Liver (tissue), 3 donors: ENCODE measurements around the gene COG2.

Source experiments
- GABPA ChIP-seq, 2 donors: IDR thresholded peaks in 1 of 2; conservative IDR thresholded peaks in 1 of 2; 2 replicates each; pipeline ENCODE4 v1.6.1; 2016; ENCODE audit warnings: antibody characterized with exemption in 2 of 2, mild to moderate bottlenecking in 1 of 2, moderate library complexity in 1 of 2
- RAD21 ChIP-seq, 2 donors: IDR thresholded peaks; 2 replicates each; pipeline ENCODE4 v1.6.1; 2016; ENCODE audit warnings: antibody characterized with exemption in 2 of 2, mild to moderate bottlenecking in 2 of 2
- SP1 ChIP-seq: IDR thresholded peaks from 2 replicates; pipeline ENCODE4 v1.6.1; 2018; ENCODE audit warnings: antibody characterized with exemption, mild to moderate bottlenecking
- TAF1 ChIP-seq: conservative IDR thresholded peaks from 2 replicates; pipeline ENCODE4 v1.6.1; 2016; ENCODE audit warnings: antibody characterized with exemption, mild to moderate bottlenecking
- YY1 ChIP-seq: IDR thresholded peaks from 2 replicates; pipeline ENCODE4 v1.6.1; 2016; ENCODE audit warnings: antibody characterized with exemption, mild to moderate bottlenecking
- TF ChIP-seq, protein P1 (sequence below): fragments of 150-350 bp; IDR thresholded peaks from 2 replicates; pipeline ENCODE4 v1.5.1; 2017; ENCODE audit warnings: improper control_type of control experiment, low read depth, low read length; ENCODE audit not compliant: missing input control
- TF ChIP-seq, protein P2 (sequence below): IDR thresholded peaks from 2 replicates; pipeline ENCODE4 v1.6.1; 2016; ENCODE audit warnings: antibody characterized with exemption, mild to moderate bottlenecking
- donor health status: healthy.
- donor health status: healthy.

DNA sequence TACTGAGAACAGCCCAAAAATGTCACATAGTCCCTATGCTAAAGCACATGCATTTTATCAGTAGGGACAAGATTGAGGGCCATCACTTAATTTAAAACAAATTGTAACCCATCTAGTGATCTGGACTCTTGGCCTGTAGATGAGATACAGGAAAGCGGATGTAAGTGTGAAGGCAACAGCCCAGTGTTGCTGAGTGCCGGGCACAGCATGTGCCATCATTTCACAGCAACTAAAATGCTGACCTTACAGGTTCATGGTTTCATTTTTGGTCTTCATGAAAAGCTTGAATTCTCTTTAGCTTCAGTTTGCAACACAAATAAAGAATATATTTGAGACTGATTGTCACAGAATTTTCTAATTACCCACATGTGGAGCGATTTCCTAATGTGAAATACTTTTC is 5.8 kb downstream of the COG2 start:
- TF ChIP-seq, protein P1, sequence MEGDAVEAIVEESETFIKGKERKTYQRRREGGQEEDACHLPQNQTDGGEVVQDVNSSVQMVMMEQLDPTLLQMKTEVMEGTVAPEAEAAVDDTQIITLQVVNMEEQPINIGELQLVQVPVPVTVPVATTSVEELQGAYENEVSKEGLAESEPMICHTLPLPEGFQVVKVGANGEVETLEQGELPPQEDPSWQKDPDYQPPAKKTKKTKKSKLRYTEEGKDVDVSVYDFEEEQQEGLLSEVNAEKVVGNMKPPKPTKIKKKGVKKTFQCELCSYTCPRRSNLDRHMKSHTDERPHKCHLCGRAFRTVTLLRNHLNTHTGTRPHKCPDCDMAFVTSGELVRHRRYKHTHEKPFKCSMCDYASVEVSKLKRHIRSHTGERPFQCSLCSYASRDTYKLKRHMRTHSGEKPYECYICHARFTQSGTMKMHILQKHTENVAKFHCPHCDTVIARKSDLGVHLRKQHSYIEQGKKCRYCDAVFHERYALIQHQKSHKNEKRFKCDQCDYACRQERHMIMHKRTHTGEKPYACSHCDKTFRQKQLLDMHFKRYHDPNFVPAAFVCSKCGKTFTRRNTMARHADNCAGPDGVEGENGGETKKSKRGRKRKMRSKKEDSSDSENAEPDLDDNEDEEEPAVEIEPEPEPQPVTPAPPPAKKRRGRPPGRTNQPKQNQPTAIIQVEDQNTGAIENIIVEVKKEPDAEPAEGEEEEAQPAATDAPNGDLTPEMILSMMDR = no peak
- TF ChIP-seq GABPA (IDR thresholded peaks at IDR 0.05 in 1 of 2, conservative IDR thresholded peaks at IDR 0.05 in 1 of 2) (no peak), TAF1 (no peak), RAD21 (IDR thresholded peaks at IDR 0.05) (no peak), YY1 (no peak), SP1 (no peak)
- TF ChIP-seq, protein P2, sequence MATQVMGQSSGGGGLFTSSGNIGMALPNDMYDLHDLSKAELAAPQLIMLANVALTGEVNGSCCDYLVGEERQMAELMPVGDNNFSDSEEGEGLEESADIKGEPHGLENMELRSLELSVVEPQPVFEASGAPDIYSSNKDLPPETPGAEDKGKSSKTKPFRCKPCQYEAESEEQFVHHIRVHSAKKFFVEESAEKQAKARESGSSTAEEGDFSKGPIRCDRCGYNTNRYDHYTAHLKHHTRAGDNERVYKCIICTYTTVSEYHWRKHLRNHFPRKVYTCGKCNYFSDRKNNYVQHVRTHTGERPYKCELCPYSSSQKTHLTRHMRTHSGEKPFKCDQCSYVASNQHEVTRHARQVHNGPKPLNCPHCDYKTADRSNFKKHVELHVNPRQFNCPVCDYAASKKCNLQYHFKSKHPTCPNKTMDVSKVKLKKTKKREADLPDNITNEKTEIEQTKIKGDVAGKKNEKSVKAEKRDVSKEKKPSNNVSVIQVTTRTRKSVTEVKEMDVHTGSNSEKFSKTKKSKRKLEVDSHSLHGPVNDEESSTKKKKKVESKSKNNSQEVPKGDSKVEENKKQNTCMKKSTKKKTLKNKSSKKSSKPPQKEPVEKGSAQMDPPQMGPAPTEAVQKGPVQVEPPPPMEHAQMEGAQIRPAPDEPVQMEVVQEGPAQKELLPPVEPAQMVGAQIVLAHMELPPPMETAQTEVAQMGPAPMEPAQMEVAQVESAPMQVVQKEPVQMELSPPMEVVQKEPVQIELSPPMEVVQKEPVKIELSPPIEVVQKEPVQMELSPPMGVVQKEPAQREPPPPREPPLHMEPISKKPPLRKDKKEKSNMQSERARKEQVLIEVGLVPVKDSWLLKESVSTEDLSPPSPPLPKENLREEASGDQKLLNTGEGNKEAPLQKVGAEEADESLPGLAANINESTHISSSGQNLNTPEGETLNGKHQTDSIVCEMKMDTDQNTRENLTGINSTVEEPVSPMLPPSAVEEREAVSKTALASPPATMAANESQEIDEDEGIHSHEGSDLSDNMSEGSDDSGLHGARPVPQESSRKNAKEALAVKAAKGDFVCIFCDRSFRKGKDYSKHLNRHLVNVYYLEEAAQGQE = no peak
